ENCODE measurements around the gene MYO16. TPM values are rescaled to one million over a fixed set of nuclear protein-coding genes. Genes with fewer than 3 reads are reported as not detected.

MYO16 gene
- under 1 TPM in 1 of 3 donors, not detected in 2; 0.08 TPM for total RNA-seq

DNA sequence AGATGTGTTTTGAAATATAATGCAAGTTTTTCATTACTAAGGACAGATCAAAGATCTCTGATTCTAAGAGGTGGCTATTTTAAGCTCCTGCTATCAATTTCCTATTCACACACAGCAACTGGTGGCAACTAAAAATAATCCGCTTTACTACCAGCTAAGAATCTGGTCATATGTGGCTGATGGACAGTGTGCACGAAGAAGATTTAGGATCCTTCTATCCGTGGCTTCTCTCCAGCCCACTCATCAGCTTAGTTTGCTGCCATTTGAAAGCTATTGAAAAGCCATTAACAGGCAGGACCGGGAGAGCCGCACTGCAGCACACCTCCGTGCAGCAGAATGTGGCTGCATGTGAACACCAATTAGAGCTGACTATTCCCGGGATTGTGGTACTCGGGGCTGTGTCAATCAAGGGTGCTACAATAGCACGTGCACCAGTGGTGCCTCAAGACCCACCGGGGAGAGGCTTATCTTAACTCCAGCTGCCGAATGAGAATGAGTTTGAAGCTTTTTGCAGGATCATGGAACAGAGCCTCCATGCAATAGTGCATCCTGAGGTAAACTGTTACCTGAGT, at the start of gene MYO16:
Gene MYO16, plus strand, starts transcription at position 431 of the 572 bp plus-strand sequence. CDS start 234 bp downstream, outside the sequence.
- DNase-seq (no peak), ATAC-seq (no peak)
- H3K36me3 Mint-ChIP-seq (ENCODE audit: insufficient read depth): no peaks in the 10 kb centered on the region
- H3K4me3 Mint-ChIP-seq: no peak within 1 kb of the TSS
- H3K9me3 Mint-ChIP-seq: peaks cover 11% of the 10 kb centered on the region
- no peaks in the 10 kb centered on the region for H3K4me1 Mint-ChIP-seq (ENCODE audit: low read depth)
- no peaks in the 10 kb centered on the region for H3K27me3 Mint-ChIP-seq (ENCODE audit: low read depth)

GRCh38 chr13:108586826-108587225, 42.6 kb upstream of the MYO16 start:
- H3K36me3 Mint-ChIP-seq (ENCODE audit: insufficient read depth): no peaks in the 10 kb centered on the region
- no peak overlapping the region for H3K4me3 Mint-ChIP-seq
- H3K4me1 Mint-ChIP-seq (ENCODE audit: low read depth): no peaks in the 10 kb centered on the region
- DNase-seq: no peak
- H3K27me3 Mint-ChIP-seq (ENCODE audit: low read depth): peaks cover 8% of the 10 kb centered on the region
- no peak for ATAC-seq
- H3K9me3 Mint-ChIP-seq: peaks cover 11% of the 10 kb centered on the region

- Mint-ChIP-seq H3K9me3 (peaks cover 11% of the 10 kb centered on the region), H3K4me3 (no peak overlapping the region), H3K36me3 (ENCODE audit: insufficient read depth) (no peaks in the 10 kb centered on the region), H3K27me3 (ENCODE audit: low read depth) (peaks cover 3% of the 10 kb centered on the region), H3K4me1 (ENCODE audit: low read depth) (no peaks in the 10 kb centered on the region)
- ATAC-seq (no peak), DNase-seq (no peak)
Measured at GRCh38 chr13:108588516-108588915, 40.9 kb upstream of the MYO16 start.

- no peak for ATAC-seq
- no peak for DNase-seq
- H3K4me3 Mint-ChIP-seq: no peak overlapping the region
- H3K36me3 Mint-ChIP-seq (ENCODE audit: insufficient read depth): no peaks in the 10 kb centered on the region
- no peaks in the 10 kb centered on the region for H3K4me1 Mint-ChIP-seq (ENCODE audit: low read depth)
- peaks cover 7% of the 10 kb centered on the region for H3K27me3 Mint-ChIP-seq (ENCODE audit: low read depth)
- H3K9me3 Mint-ChIP-seq: no peaks in the 10 kb centered on the region
Measured at GRCh38 chr13:108594153-108594552, 35.3 kb upstream of the MYO16 start.

DNA sequence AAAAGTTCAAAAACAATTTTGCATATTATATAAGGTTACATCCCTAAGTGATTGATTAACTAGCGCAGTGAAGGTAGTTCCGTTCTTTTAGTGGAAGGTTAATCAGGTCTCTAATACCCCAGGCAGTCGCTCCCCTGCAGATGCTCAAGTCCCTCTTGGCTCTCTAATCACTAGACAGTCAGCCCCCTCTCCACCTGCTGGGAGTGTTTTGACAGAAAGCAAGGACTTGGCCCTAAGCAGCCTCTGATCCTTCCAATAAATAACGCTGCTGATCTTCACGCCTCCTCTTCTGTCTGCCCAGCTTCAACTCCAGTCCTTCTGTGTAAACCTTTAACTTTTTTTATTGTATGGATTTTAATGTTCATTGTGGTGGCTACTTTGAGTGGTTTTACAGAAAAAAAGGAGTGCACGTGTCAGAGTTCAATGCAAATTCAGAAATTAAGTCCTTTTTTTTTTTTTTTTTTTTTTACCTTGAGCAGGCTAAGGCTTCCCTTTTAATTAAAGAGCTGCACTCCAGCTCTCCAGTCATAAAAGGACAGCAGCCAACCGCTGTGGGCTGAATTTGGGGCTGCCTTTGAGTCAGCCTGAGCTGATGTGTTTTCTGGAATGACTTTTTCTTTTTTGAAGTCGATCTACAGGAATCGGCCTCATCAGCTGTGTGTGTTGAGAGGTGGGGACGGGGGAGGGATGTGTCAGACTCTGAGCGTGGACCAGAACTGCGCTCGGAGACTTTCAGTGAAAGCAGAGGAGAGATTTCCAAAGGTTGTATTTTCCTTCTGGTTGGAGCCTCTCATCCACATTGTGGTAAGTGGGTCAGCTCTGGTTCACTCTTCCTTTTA, 33.8 kb upstream of the MYO16 start:
- Mint-ChIP-seq H3K36me3 (ENCODE audit: insufficient read depth) (no peaks in the 10 kb centered on the region), H3K4me3 (no peak overlapping the region), H3K9me3 (no peaks in the 10 kb centered on the region), H3K4me1 (ENCODE audit: low read depth) (no peaks in the 10 kb centered on the region), H3K27me3 (ENCODE audit: low read depth) (peaks cover 5% of the 10 kb centered on the region)
- DNase-seq (no peak), ATAC-seq (peak; percentile 43 to 76)

- peaks cover 4% of the 10 kb centered on the region for H3K9me3 Mint-ChIP-seq
- H3K4me3 Mint-ChIP-seq: no peak overlapping the region
- ATAC-seq (no peak), DNase-seq (no peak)
- H3K27me3 Mint-ChIP-seq (ENCODE audit: low read depth): peaks cover 5% of the 10 kb centered on the region
- H3K4me1 Mint-ChIP-seq (ENCODE audit: low read depth): no peaks in the 10 kb centered on the region
- H3K36me3 Mint-ChIP-seq (ENCODE audit: insufficient read depth): no peaks in the 10 kb centered on the region
Measured at GRCh38 chr13:108597943-108598342, 31.5 kb upstream of the MYO16 start.

- no peak overlapping the region for H3K4me3 Mint-ChIP-seq
- ATAC-seq (no peak), DNase-seq (no peak)
Measured at GRCh38 chr13:108606424-108606823, 23.0 kb upstream of the MYO16 start.

GRCh38 chr13:108609353-108609752, 20.1 kb upstream of the MYO16 start:
- Mint-ChIP-seq H3K4me3 (no peak overlapping the region), H3K27me3 (ENCODE audit: low read depth) (peaks cover 2% of the 10 kb centered on the region), H3K36me3 (ENCODE audit: insufficient read depth) (no peaks in the 10 kb centered on the region), H3K4me1 (ENCODE audit: low read depth) (no peaks in the 10 kb centered on the region), H3K9me3 (peaks cover 23% of the 10 kb centered on the region)
- ATAC-seq (no peak), DNase-seq (no peak)

More at GRCh38 chr13:108606424-108606823, 23.0 kb upstream of the MYO16 start:
- Mint-ChIP-seq H3K36me3 (ENCODE audit: insufficient read depth) (no peaks in the 10 kb centered on the region), H3K4me1 (ENCODE audit: low read depth) (no peaks in the 10 kb centered on the region), H3K27me3 (ENCODE audit: low read depth) (no peaks in the 10 kb centered on the region), H3K9me3 (peaks cover 27% of the 10 kb centered on the region)

DNA sequence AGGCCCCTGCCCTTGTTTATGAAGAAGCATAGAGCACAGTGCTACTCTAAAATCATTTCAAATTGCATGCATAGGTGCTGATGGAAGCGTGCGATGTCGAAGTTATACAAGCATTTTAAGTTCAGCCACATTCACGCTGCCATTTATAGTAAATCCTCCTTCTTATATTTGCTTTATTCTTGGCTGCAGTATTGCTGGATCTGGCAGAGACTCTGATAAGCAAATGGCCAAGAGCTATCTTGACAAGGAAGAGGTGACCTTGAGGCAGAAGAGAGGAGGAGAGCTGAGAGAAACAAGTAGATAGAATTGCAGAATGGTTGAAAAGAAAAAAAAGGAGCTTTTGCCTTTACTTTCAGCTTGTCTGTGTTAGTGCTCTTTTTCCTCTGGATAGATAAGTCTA, 18.9 kb upstream of the MYO16 start:
- Mint-ChIP-seq H3K27me3 (ENCODE audit: low read depth) (peaks cover 2% of the 10 kb centered on the region), H3K36me3 (ENCODE audit: insufficient read depth) (no peaks in the 10 kb centered on the region), H3K9me3 (peaks cover 22% of the 10 kb centered on the region), H3K4me1 (ENCODE audit: low read depth) (no peaks in the 10 kb centered on the region), H3K4me3 (no peak overlapping the region)
- DNase-seq (no peak), ATAC-seq (no peak)

DNA sequence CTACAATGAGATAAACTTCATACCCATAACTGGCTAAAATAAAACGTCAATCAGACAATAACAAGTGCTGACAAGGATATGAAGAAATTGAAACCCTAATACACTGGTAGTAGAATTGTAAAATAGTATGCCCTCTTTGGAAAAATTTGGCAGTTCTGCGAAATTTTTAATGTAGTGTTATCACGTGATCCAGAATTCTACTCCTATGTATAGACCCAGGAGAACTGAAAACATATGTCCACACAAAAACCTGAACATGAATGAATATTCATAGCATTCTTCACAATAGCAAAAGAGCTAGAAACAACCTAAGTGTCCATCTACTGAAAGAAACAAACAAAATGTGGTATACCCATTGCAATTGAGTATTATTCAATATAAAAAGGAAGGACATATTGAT, 14.2 kb upstream of the MYO16 start:
- Mint-ChIP-seq H3K27me3 (ENCODE audit: low read depth) (peaks cover 2% of the 10 kb centered on the region), H3K36me3 (ENCODE audit: insufficient read depth) (no peaks in the 10 kb centered on the region), H3K4me1 (ENCODE audit: low read depth) (no peaks in the 10 kb centered on the region), H3K4me3 (no peak overlapping the region), H3K9me3 (no peaks in the 10 kb centered on the region)
- no peak for ATAC-seq
- DNase-seq: no peak

GRCh38 chr13:108618233-108618632, 11.2 kb upstream of the MYO16 start:
- DNase-seq (no peak), ATAC-seq (no peak)
- H3K27me3 Mint-ChIP-seq (ENCODE audit: low read depth): peaks cover 5% of the 10 kb centered on the region
- H3K9me3 Mint-ChIP-seq: no peaks in the 10 kb centered on the region
- no peak overlapping the region for H3K4me3 Mint-ChIP-seq
- no peaks in the 10 kb centered on the region for H3K4me1 Mint-ChIP-seq (ENCODE audit: low read depth)
- no peaks in the 10 kb centered on the region for H3K36me3 Mint-ChIP-seq (ENCODE audit: insufficient read depth)

DNA sequence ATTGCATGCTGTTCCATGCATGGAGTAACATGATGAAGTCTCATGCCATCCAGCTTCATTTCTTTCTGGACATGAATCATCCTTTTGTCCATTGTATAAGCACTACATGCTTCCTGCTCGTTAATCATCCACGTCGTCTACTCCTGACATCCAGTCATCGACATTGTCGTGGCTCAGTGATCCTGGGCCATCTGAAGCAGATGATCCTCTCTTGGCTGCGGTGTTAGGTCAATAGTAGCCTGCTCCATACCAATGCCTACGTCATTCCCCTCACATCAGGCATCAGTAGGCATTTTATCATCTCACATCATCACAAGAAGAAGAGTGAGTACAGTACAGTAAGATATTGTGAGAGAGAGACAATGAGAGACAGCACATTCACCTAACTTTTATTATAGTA, 7.9 kb upstream of the MYO16 start:
- no peaks in the 10 kb centered on the region for H3K36me3 Mint-ChIP-seq (ENCODE audit: insufficient read depth)
- peaks cover 5% of the 10 kb centered on the region for H3K9me3 Mint-ChIP-seq
- no peaks in the 10 kb centered on the region for H3K4me1 Mint-ChIP-seq (ENCODE audit: low read depth)
- peaks cover 3% of the 10 kb centered on the region for H3K27me3 Mint-ChIP-seq (ENCODE audit: low read depth)
- no peak for ATAC-seq
- H3K4me3 Mint-ChIP-seq: no peak overlapping the region
- no peak for DNase-seq

GRCh38 chr13:108624108-108624507, 5.3 kb upstream of the MYO16 start:
- no peak overlapping the region for H3K4me3 Mint-ChIP-seq
- peaks cover 3% of the 10 kb centered on the region for H3K27me3 Mint-ChIP-seq (ENCODE audit: low read depth)
- DNase-seq (no peak), ATAC-seq (no peak)
- no peaks in the 10 kb centered on the region for H3K36me3 Mint-ChIP-seq (ENCODE audit: insufficient read depth)
- no peaks in the 10 kb centered on the region for H3K4me1 Mint-ChIP-seq (ENCODE audit: low read depth)
- peaks cover 5% of the 10 kb centered on the region for H3K9me3 Mint-ChIP-seq

DNA sequence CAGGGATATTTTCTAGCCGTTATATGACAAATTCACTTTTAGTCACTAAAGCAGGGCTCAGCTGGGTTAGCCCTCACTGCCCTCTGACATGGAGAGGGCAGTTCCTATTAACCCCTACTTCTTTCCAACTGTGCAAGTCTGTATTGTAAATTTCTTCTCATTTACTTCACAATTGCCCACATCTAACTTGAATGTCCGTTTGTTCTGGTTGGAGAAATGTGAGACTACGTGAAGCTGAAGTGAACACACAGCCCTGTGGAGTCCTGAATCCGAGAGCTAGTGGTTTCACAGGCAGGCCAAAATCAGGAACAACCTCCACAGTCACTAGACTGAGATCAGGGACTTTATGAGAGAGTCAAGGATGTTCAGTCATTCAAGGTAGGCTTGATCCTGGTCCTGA, 4.4 kb upstream of the MYO16 start:
- no peaks in the 10 kb centered on the region for H3K36me3 Mint-ChIP-seq (ENCODE audit: insufficient read depth)
- H3K4me1 Mint-ChIP-seq (ENCODE audit: low read depth): no peaks in the 10 kb centered on the region
- H3K9me3 Mint-ChIP-seq: peaks cover 5% of the 10 kb centered on the region
- no peak overlapping the region for H3K4me3 Mint-ChIP-seq
- ATAC-seq (no peak), DNase-seq (no peak)
- H3K27me3 Mint-ChIP-seq (ENCODE audit: low read depth): peaks cover 3% of the 10 kb centered on the region

GRCh38 chr13:108629988-108630387, 577 bp downstream of the MYO16 start:
- DNase-seq: no peak
- no peaks in the 10 kb centered on the region for H3K36me3 Mint-ChIP-seq (ENCODE audit: insufficient read depth)
- no peaks in the 10 kb centered on the region for H3K4me1 Mint-ChIP-seq (ENCODE audit: low read depth)
- ATAC-seq: no peak
- no peaks in the 10 kb centered on the region for H3K27me3 Mint-ChIP-seq (ENCODE audit: low read depth)
- H3K9me3 Mint-ChIP-seq: peaks cover 10% of the 10 kb centered on the region
- H3K4me3 Mint-ChIP-seq: no peak overlapping the region

All from activated T-cell treated with anti-CD3 and anti-CD28 coated beads, Interleukin-2, amount 50 U/mL, for 4 hours (primary cell).